ENCODE results near the gene MNAT1. TPM values are rescaled to one million over a fixed set of nuclear protein-coding genes. Genes with fewer than 3 reads are reported as not detected.

Gene MNAT1
- total and polyA plus RNA-seq, 2 experiments from 2014 or later, result 51.6 to 85.0 TPM

- peaks cover 3% of the 10 kb centered on the region; the same call in 1 of the 2 replicates for H3K36me3 ChIP-seq (ENCODE audit: insufficient read depth)
- H3K4me2 ChIP-seq, result no peak overlapping the region
- peaks cover 4% of the 10 kb centered on the region for H3K79me2 ChIP-seq (replicated peaks; ENCODE audit: insufficient read depth)
- no peak overlapping the region for H3K4me3 Mint-ChIP-seq
- no peaks in the 10 kb centered on the region for H3K4me1 ChIP-seq (ENCODE audit: insufficient read depth)
- no peak overlapping the region for H3K27ac Mint-ChIP-seq
- no peaks in the 10 kb centered on the region for H4K20me1 ChIP-seq (replicated peaks; ENCODE audit: insufficient read depth)
- H3K27me3 Mint-ChIP-seq (ENCODE audit: insufficient read depth, low read depth, poor library complexity), result no peaks in the 10 kb centered on the region
- H3K4me1 Mint-ChIP-seq, result no peaks in the 10 kb centered on the region; the same call in 2 of the 3 replicates
- peaks cover 43% of the 10 kb centered on the region for H3K36me3 Mint-ChIP-seq (ENCODE audit: low read depth)
- no peak overlapping the region for H3K27ac ChIP-seq (ENCODE audit: low read depth)
- no peak overlapping the region for H2AFZ ChIP-seq
- no peaks in the 10 kb centered on the region for H3F3A ChIP-seq (replicated peaks; ENCODE audit: low read depth)
- H3K4me3 ChIP-seq, result no peak overlapping the region
- no peaks in the 10 kb centered on the region for H3K9me2 ChIP-seq (ENCODE audit: insufficient read depth)
- H3K9me3 Mint-ChIP-seq, result peaks cover 39% of the 10 kb centered on the region
- no peaks in the 10 kb centered on the region for H3K27me3 ChIP-seq (ENCODE audit: insufficient read depth)
- ATAC-seq, result no peak
- TF ChIP-seq JUNB (IDR thresholded peaks at IDR 0.05; ENCODE audit: unreplicated experiment) (no peak), EZH2phosphoT487 (IDR thresholded peaks at IDR 0.05; ENCODE audit: unreplicated experiment) (no peak), CTCF (conservative IDR thresholded peaks at IDR 0.05; ENCODE audit: low read depth in 2 of 2) (no peak), CREB1 (CRISPR knock-in tag; IDR thresholded peaks at IDR 0.05; ENCODE audit: low read depth) (no peak), ETS1 (IDR thresholded peaks at IDR 0.05) (no peak), STAT1 (IDR thresholded peaks at IDR 0.05; ENCODE audit: unreplicated experiment) (no peak), ZNF331 (CRISPR knock-in tag; IDR thresholded peaks at IDR 0.05; ENCODE audit: low read depth) (no peak), ZNF462 (CRISPR knock-in tag; IDR thresholded peaks at IDR 0.05) (no peak), EZH2 (IDR thresholded peaks at IDR 0.05; ENCODE audit: low read depth, unreplicated experiment) (no peak), REST (IDR thresholded peaks at IDR 0.05; ENCODE audit: unreplicated experiment) (no peak), ZNF114 (CRISPR knock-in tag; IDR thresholded peaks at IDR 0.05) (no peak), NANOG (IDR thresholded peaks at IDR 0.05; ENCODE audit: borderline replicate concordance) (no peak), POLR2AphosphoS5 (IDR thresholded peaks at IDR 0.05; ENCODE audit: low read depth) (no peak)
- no peak for DNase-seq (ENCODE audit: low spot score)
These were observed 222.1 kb downstream of the MNAT1 start for GRCh38 chr14:60956632-60957031.
